Neuronal stem cell (in vitro differentiated cells): Measurements from ENCODE around the gene ZNF317.
A peak's percentile ranks its signal among the peaks of the same experiment; 100 is the strongest.

Experiments
- DNase-seq: peaks from one replicate; pipeline ENCODE4 v3.0.0-alpha.2; 2013; ENCODE audit warnings: low spot score
- H2AFZ ChIP-seq: one replicate; pipeline ENCODE4 v1.6.1; 2013; ENCODE audit warnings: mild to moderate bottlenecking, low read length, inconsistent platforms
- H2AK5ac ChIP-seq: 2 replicates; pipeline ENCODE4 v1.6.1; 2013; ENCODE audit warnings: low read depth, mild to moderate bottlenecking, inconsistent platforms, low read length, moderate library complexity, mixed read lengths
- H2BK120ac ChIP-seq: 2 replicates; pipeline ENCODE4 v1.6.1; 2013; ENCODE audit warnings: low read depth, mild to moderate bottlenecking, inconsistent platforms, low read length, moderate library complexity, mixed read lengths
- H2BK12ac ChIP-seq: one replicate; pipeline ENCODE4 v1.6.1; 2013; ENCODE audit warnings: low read length, inconsistent platforms
- H2BK15ac ChIP-seq: 2 replicates; pipeline ENCODE4 v1.6.1; 2013; ENCODE audit warnings: mild to moderate bottlenecking, low read length, inconsistent platforms, mixed read lengths
- H2BK5ac ChIP-seq: one replicate; pipeline ENCODE4 v1.6.1; 2013; ENCODE audit warnings: inconsistent platforms, mild to moderate bottlenecking, low read length, moderate library complexity
- H3K14ac ChIP-seq: one replicate; pipeline ENCODE4 v1.6.1; 2013; ENCODE audit warnings: low read length, inconsistent platforms
- H3K18ac ChIP-seq: 2 replicates; pipeline ENCODE4 v1.6.1; 2013; ENCODE audit warnings: low read length, inconsistent platforms
- H3K23ac ChIP-seq: 2 replicates; pipeline ENCODE4 v1.6.1; 2013; ENCODE audit warnings: low read depth, mild to moderate bottlenecking, mixed read lengths, low read length, inconsistent platforms; ENCODE audit not compliant: poor library complexity
- H3K27ac ChIP-seq: replicated peaks from 3 replicates; pipeline ENCODE4 v1.5.1; 2013; ENCODE audit warnings: low read length, inconsistent platforms
- H3K27me3 ChIP-seq, 3 experiments: 2 replicates each; pipeline ENCODE4 v1.6.1; 2013; ENCODE audit warnings: low read length in 3 of 3, mild to moderate bottlenecking in 2 of 3, inconsistent platforms in 1 of 3, low read depth in 1 of 3, mixed read lengths in 1 of 3, moderate library complexity in 1 of 3; ENCODE audit not compliant: control insufficient read depth in 3 of 3, insufficient read depth in 3 of 3
- H3K36me3 ChIP-seq, 2 donors: replicated peaks in 1 of 2; 2 replicates each; pipeline ENCODE4 v1.6.1; 2013; ENCODE audit warnings: low read length in 2 of 2; ENCODE audit not compliant: control insufficient read depth in 2 of 2, insufficient read depth in 2 of 2
- H3K4ac ChIP-seq: 2 replicates; pipeline ENCODE4 v1.6.1; 2013; ENCODE audit warnings: inconsistent platforms, mild to moderate bottlenecking, low read length, moderate library complexity
- H3K4me1 ChIP-seq, 2 donors: 1 replicate in 1 of 2; 2 replicates in 1 of 2; pipeline ENCODE4 v1.6.1; 2013; ENCODE audit warnings: low read length in 2 of 2, low read depth in 1 of 2; ENCODE audit not compliant: control insufficient read depth in 2 of 2, insufficient read depth in 1 of 2
- H3K4me2 ChIP-seq: one replicate; pipeline ENCODE4 v1.6.1; 2013; ENCODE audit warnings: mild to moderate bottlenecking, low read length, inconsistent platforms; ENCODE audit not compliant: insufficient read depth, poor library complexity, severe bottlenecking
- H3K4me3 ChIP-seq, 2 donors: 2 replicates each; pipeline ENCODE4 v1.5.1; 2013; ENCODE audit warnings: low read length in 2 of 2, mild to moderate bottlenecking in 2 of 2, inconsistent platforms in 1 of 2, moderate library complexity in 1 of 2
- H3K79me1 ChIP-seq: one replicate; pipeline ENCODE4 v1.6.1; 2013; ENCODE audit warnings: low read depth, mild to moderate bottlenecking, inconsistent platforms, low read length, moderate library complexity
- H3K9ac ChIP-seq: one replicate; pipeline ENCODE4 v1.6.1; 2013; ENCODE audit warnings: mild to moderate bottlenecking, low read depth, low read length, inconsistent platforms; ENCODE audit not compliant: poor library complexity
- H3K9me3 ChIP-seq, 2 donors: replicated peaks in 1 of 2; 2 replicates each; pipeline versions ENCODE3 to v1.6.1; 2013; ENCODE audit warnings: low read length in 2 of 2, mild to moderate bottlenecking in 2 of 2, inconsistent platforms in 1 of 2, low read depth in 1 of 2, mixed read lengths in 1 of 2, moderate library complexity in 1 of 2; ENCODE audit not compliant: control insufficient read depth in 2 of 2, insufficient read depth in 1 of 2
- H4K8ac ChIP-seq: one replicate; pipeline ENCODE4 v1.6.1; 2013; ENCODE audit warnings: low read depth, mild to moderate bottlenecking, inconsistent platforms, low read length, moderate library complexity
- H4K91ac ChIP-seq: one replicate; pipeline ENCODE4 v1.6.1; 2013; ENCODE audit warnings: low read length, low read depth, mild to moderate bottlenecking, inconsistent platforms; ENCODE audit not compliant: poor library complexity
- WGBS, 2 donors: extraction: QIAGEN DNeasy Blood & Tissue Kit; methylation state at CpG; one replicate each; pipeline ENCODE4 v1.1.7; 2013; ENCODE audit warnings: missing lambda C conversion rate in 2 of 2, mixed read lengths in 1 of 2; ENCODE audit not compliant: insufficient read length in 2 of 2, insufficient replicate concordance in 1 of 2; ENCODE audit errors: extremely low coverage in 2 of 2; 5-methylcytosine and 5-hydroxymethylcytosine counted together

ZNF317 gene

DNA sequence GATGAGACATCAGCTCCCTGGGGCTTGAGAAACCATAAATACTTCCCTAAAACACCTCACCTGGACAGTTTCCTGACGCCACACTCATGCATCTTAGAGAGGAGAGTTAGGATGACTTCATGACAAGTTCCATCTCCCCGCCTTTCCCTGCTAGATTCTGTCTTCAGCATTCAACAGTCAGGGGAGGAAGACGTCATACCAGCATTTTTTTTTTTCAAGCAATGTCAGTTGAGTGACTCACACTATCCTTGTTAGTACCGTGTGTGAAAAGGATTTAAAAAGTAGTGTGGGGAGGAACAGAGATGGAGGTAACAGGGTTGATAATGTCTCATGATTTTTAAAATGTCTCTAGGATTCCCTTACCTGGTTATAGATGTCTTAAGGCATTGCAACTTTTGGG lies 38.7 kb downstream of the ZNF317 start, which contains the start of gene OR7D2:
Gene OR7D2 (plus strand): TSS at position 79 of the 400 bp plus-strand sequence. CDS start 6,803 bp downstream, outside the sequence.
- Histone ChIP-seq H3K9ac (no peak within 1 kb of the TSS), H3K4me1 (no peaks in the 10 kb centered on the region), H3K14ac (no peak within 1 kb of the TSS), H3K4me3 (no peak within 1 kb of the TSS), H3K4me2 (no peak within 1 kb of the TSS), H4K8ac (no peak within 1 kb of the TSS), H3K9me3 (peaks cover 7 to 10% of the 10 kb centered on the region in 2 donors), H4K91ac (no peak within 1 kb of the TSS), H3K27ac (no peak within 1 kb of the TSS), H2BK12ac (no peak within 1 kb of the TSS), H2AK5ac (no peak within 1 kb of the TSS), H2BK15ac (no peak within 1 kb of the TSS), H3K27me3 (no peaks in the 10 kb centered on the region), H3K4ac (no peak within 1 kb of the TSS), H3K36me3 (peaks cover 0 to 4% of the 10 kb centered on the region in 2 donors), H2AFZ (no peak within 1 kb of the TSS), H3K23ac (no peak within 1 kb of the TSS), H3K18ac (no peak within 1 kb of the TSS), H2BK120ac (no peak within 1 kb of the TSS), H2BK5ac (no peak within 1 kb of the TSS), H3K79me1 (no peaks in the 10 kb centered on the region)
- DNase-seq: no peak
- no CpG with 5 or more reads among the region's 4 CpGs for WGBS, 2 donors

DNA sequence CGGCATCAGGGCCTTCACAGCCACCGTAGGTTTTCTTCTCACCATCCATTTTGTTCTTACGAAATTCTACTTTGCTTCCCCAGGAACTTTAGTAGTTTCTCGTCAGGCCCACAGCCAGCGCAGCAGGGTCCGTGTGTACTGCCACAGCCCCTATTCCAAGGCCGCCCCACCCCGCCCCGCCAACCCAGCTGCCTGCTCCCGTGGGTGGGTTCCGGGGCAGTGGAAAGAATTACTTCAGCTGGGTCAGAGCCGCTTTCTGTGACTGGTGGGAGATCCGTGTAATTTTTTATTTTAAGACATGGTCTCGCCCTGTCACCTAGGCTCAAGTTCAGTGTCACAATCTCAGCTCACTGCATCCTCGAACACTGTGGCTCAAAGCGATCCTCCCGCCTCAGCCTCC lies 42.8 kb downstream of the ZNF317 start:
- Histone ChIP-seq H3K9me3 (peaks cover 7 to 8% of the 10 kb centered on the region in 2 donors), H3K4me1 (no peaks in the 10 kb centered on the region), H2AK5ac (no peak overlapping the region), H2BK12ac (no peak overlapping the region), H3K9ac (no peak overlapping the region), H3K36me3 (peaks cover 0 to 4% of the 10 kb centered on the region in 2 donors), H2BK5ac (no peak overlapping the region), H4K8ac (no peak overlapping the region), H2BK120ac (no peak overlapping the region), H4K91ac (no peak overlapping the region), H3K23ac (no peak overlapping the region), H3K14ac (no peak overlapping the region), H3K4ac (no peak overlapping the region), H2BK15ac (no peak overlapping the region), H2AFZ (no peak overlapping the region), H3K4me2 (no peak overlapping the region), H3K4me3 (no peak overlapping the region), H3K79me1 (no peaks in the 10 kb centered on the region), H3K18ac (no peak overlapping the region), H3K27ac (no peak overlapping the region), H3K27me3 (no peaks in the 10 kb centered on the region)
- no CpG with 5 or more reads among the region's 17 CpGs for WGBS, 2 donors
- DNase-seq: no peak

DNA sequence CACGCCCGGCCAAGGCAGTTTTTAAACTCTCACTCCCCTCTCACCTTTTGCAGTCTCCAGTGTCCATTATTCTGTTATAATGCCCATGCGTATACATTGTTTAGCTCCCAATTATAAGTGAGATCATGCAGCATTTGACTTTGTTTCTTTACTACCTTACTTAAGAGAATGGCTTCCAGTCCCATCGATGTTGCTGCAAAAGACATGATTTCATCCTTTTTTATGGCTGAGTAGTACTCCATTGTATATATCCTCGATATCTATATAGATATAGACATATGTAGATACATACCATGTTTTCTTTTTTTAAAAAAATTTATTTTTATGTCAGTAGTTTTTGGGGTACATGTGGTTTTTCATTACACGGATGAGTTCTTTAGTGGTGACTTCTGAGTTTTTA lies 47.0 kb downstream of the ZNF317 start:
- Histone ChIP-seq H3K4me3 (no peak overlapping the region), H3K18ac (no peak overlapping the region), H2BK12ac (no peak overlapping the region), H3K4me2 (no peak overlapping the region), H4K91ac (no peak overlapping the region), H2BK120ac (no peak overlapping the region), H3K27ac (no peak overlapping the region), H2AFZ (no peak overlapping the region), H3K9ac (no peak overlapping the region), H3K4ac (no peak overlapping the region), H2BK15ac (no peak overlapping the region), H3K4me1 (peaks cover 0 to 2% of the 10 kb centered on the region in 2 donors), H3K14ac (no peak overlapping the region), H3K36me3 (peaks cover 0 to 4% of the 10 kb centered on the region in 2 donors), H2BK5ac (no peak overlapping the region), H4K8ac (no peak overlapping the region), H3K79me1 (no peaks in the 10 kb centered on the region), H3K27me3 (no peaks in the 10 kb centered on the region), H3K23ac (no peak overlapping the region), H2AK5ac (no peak overlapping the region), H3K9me3 (peaks cover 3 to 6% of the 10 kb centered on the region in 2 donors)
- WGBS, 2 donors: no CpG with 5 or more reads among the region's 6 CpGs
- no peak for DNase-seq

DNA sequence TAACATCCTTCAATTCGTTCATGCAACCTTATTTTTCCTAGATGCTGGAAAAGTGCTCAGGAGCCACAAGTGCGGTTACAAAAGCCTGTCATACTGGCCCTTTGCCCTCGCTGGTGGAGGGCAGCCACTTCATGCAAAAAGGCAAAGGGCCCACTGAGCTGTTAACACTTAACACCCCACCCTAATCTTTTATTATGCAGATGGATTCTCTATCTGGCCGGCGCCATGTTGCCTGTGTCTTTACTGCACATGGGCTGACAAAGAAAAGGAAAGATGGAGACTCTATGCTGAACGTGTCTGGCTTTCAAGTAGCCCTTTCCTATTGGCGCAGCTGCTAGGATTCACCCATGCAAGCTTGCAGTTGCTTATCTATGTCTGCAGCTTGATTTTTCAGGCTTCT lies 49.3 kb downstream of the ZNF317 start:
- Histone ChIP-seq H2AK5ac (no peak overlapping the region), H2BK120ac (no peak overlapping the region), H3K18ac (no peak overlapping the region), H2BK15ac (no peak overlapping the region), H3K14ac (no peak overlapping the region), H4K91ac (no peak overlapping the region), H2AFZ (peak overlapping the region; percentile 80), H3K9ac (no peak overlapping the region), H3K27ac (no peak overlapping the region), H2BK5ac (no peak overlapping the region), H3K79me1 (no peaks in the 10 kb centered on the region), H3K23ac (no peak overlapping the region), H3K36me3 (peaks cover 0 to 4% of the 10 kb centered on the region in 2 donors), H3K9me3 (peaks cover 3 to 6% of the 10 kb centered on the region in 2 donors), H3K4me2 (no peak overlapping the region), H2BK12ac (no peak overlapping the region), H3K4ac (no peak overlapping the region), H3K4me3 (no peak overlapping the region), H3K27me3 (no peaks in the 10 kb centered on the region), H3K4me1 (peaks cover 0 to 2% of the 10 kb centered on the region in 2 donors), H4K8ac (no peak overlapping the region)
- no peak for DNase-seq
- WGBS, 2 donors: no CpG with 5 or more reads among the region's 7 CpGs
